Measurements from ENCODE around the gene KCP. TPM values are rescaled to one million over a fixed set of nuclear protein-coding genes. Genes with fewer than 3 reads are reported as not detected.

The KCP gene
- total RNA-seq, 2 experiments from 2014 or later = 0.11 TPM; not detected in 1

DNA sequence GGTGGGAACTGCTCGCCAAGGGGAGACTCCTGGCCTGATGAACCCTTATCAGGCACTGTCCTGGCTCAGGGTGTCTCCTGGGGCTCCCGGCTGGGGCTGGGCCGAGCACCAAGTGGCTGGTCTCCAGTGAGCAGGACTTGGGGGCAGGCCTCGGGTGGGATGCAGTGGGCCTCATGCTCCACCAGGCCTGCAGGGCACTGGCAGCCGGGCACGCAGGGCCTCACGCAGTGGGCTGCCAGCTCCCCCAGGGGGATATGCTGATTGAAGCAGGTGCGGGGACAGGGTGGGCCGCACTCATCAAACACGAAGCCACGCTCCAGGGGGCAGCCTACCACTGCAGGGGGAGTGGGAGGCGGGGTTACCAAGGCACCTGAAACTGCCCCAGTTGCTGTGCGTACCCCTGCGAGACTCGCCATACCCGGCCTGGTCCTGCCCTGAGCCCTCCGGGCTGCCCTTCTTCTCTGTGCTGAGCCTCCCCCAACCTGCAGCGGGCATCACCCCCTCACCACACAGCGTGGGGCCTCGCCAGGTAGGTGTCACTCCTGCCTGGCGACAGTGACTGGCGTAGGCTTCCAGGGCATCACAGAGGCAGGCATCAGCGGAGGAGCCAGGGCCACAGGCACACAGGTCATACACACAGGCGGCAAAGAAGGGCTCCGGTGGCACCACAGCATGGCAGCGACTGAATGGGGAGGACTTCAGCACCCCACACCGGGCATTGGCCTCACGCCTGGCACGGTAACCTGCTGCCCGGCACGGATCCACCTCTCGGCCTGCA is 33.3 kb downstream of the KCP start:
- ChIA-PET CTCF (no interaction called here), POLR2A (no interaction called here)
- no peaks in the 10 kb centered on the region for H3K36me3 ChIP-seq (ENCODE audit: insufficient read depth, low read length)
- Mint-ChIP-seq H3K4me1 (ENCODE audit: low read depth) (no peaks in the 10 kb centered on the region), H3K4me3 (no peak overlapping the region), H3K9me3 (no peaks in the 10 kb centered on the region), H3K27me3 (no peaks in the 10 kb centered on the region), H3K27ac (no peak overlapping the region), H3K36me3 (ENCODE audit: low read depth) (no peaks in the 10 kb centered on the region)
- H3K9me3 ChIP-seq (ENCODE audit: control insufficient read depth in 1 of 2, insufficient read depth in 1 of 2, low read length in 2 of 2) = no peaks in the 10 kb centered on the region
- no peak for ATAC-seq (ENCODE audit: poor library complexity)
- peaks cover 0 to 2% of the 10 kb centered on the region in 2 experiments for H3K27me3 ChIP-seq (ENCODE audit: control insufficient read depth in 1 of 2, insufficient read depth in 2 of 2, low read length in 2 of 2)
- intact Hi-C loops (cut with DNase I, micrococcal nuclease) = no loop called here
- no peak overlapping the region for H3K27ac ChIP-seq (ENCODE audit: low read depth in 1 of 2, low read length in 2 of 2)
- peaks cover 4% of the 10 kb centered on the region for H3K4me1 ChIP-seq (ENCODE audit: insufficient read depth, low read length)
- no peak overlapping the region for H3K4me3 ChIP-seq (ENCODE audit: low read length)
- no peak for DNase-seq
- TF ChIP-seq, protein P1, sequence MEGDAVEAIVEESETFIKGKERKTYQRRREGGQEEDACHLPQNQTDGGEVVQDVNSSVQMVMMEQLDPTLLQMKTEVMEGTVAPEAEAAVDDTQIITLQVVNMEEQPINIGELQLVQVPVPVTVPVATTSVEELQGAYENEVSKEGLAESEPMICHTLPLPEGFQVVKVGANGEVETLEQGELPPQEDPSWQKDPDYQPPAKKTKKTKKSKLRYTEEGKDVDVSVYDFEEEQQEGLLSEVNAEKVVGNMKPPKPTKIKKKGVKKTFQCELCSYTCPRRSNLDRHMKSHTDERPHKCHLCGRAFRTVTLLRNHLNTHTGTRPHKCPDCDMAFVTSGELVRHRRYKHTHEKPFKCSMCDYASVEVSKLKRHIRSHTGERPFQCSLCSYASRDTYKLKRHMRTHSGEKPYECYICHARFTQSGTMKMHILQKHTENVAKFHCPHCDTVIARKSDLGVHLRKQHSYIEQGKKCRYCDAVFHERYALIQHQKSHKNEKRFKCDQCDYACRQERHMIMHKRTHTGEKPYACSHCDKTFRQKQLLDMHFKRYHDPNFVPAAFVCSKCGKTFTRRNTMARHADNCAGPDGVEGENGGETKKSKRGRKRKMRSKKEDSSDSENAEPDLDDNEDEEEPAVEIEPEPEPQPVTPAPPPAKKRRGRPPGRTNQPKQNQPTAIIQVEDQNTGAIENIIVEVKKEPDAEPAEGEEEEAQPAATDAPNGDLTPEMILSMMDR (IDR thresholded peaks at IDR 0.05) = no peak

DNA sequence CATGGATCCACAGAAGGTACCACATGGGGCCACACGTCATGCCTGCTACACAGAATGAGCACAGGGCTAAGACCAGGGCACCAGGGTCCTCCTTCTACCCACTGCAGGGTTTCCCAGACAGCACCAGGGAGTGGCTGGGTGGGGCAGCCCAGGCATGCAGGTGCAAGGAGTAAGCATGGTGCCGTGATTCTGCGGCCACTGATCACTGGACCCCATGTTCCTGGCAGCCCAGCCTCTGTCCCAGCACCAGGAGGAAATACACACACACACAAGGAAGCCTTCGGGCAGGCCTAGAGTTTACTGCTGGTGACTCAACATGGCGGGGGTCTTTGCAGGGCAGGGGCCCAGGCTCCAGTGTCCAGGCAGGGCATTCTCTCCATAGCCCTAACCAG is 33.9 kb downstream of the KCP start:
- intact Hi-C loops (cut with DNase I, micrococcal nuclease) = no loop called here
- ChIA-PET CTCF (no interaction called here), POLR2A (no interaction called here)
- Mint-ChIP-seq H3K27ac (no peak overlapping the region), H3K9me3 (no peaks in the 10 kb centered on the region), H3K4me3 (no peak overlapping the region), H3K27me3 (no peaks in the 10 kb centered on the region), H3K4me1 (ENCODE audit: low read depth) (no peaks in the 10 kb centered on the region), H3K36me3 (ENCODE audit: low read depth) (no peaks in the 10 kb centered on the region)
- TF ChIP-seq, protein P1 (IDR thresholded peaks at IDR 0.05) = no peak
- H3K4me3 ChIP-seq (ENCODE audit: low read length) = no peak overlapping the region
- ATAC-seq (ENCODE audit: poor library complexity) (no peak), DNase-seq (no peak)
- H3K27ac ChIP-seq (ENCODE audit: low read depth in 1 of 2, low read length in 2 of 2) = no peak overlapping the region
- peaks cover 4% of the 10 kb centered on the region for H3K4me1 ChIP-seq (ENCODE audit: insufficient read depth, low read length)
- H3K27me3 ChIP-seq (ENCODE audit: control insufficient read depth in 1 of 2, insufficient read depth in 2 of 2, low read length in 2 of 2) = peaks cover 0 to 2% of the 10 kb centered on the region in 2 experiments
- no peaks in the 10 kb centered on the region for H3K36me3 ChIP-seq (ENCODE audit: insufficient read depth, low read length)
- H3K9me3 ChIP-seq (ENCODE audit: control insufficient read depth in 1 of 2, insufficient read depth in 1 of 2, low read length in 2 of 2) = no peaks in the 10 kb centered on the region

DNA sequence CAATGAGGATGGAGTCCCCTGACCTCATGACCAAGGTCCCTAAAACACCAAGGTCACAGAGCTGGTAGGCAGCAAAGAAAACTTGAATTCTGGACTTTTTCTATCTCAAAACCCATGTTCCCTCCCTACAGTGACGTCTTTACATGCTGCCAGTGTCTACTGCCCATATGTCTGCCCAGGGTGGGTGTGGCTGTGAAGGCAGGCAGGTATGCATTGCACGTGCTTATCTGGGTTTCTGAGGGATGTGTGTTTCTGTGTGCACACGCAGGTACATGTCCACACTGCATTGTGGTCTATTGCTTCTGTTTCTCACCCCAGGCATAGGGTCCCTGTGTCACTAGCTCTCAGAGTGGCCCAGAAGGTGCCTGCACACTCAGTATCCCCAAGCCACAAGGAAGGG is 34.4 kb downstream of the KCP start:
- H3K4me1 Mint-ChIP-seq (ENCODE audit: low read depth) = no peaks in the 10 kb centered on the region
- ATAC-seq (ENCODE audit: poor library complexity) (no peak), DNase-seq (no peak)
- ChIA-PET CTCF (no interaction called here), POLR2A (no interaction called here)
- no peak overlapping the region for H3K4me3 Mint-ChIP-seq
- no peaks in the 10 kb centered on the region for H3K9me3 ChIP-seq (ENCODE audit: control insufficient read depth in 1 of 2, insufficient read depth in 1 of 2, low read length in 2 of 2)
- no peak overlapping the region for H3K4me3 ChIP-seq (ENCODE audit: low read length)
- no peaks in the 10 kb centered on the region for H3K36me3 ChIP-seq (ENCODE audit: insufficient read depth, low read length)
- intact Hi-C loops (cut with DNase I, micrococcal nuclease) = no loop called here
- H3K27ac ChIP-seq (ENCODE audit: low read depth in 1 of 2, low read length in 2 of 2) = no peak overlapping the region
- H3K27me3 ChIP-seq (ENCODE audit: control insufficient read depth in 1 of 2, insufficient read depth in 2 of 2, low read length in 2 of 2) = peaks cover 0 to 2% of the 10 kb centered on the region in 2 experiments
- H3K27me3 Mint-ChIP-seq = no peaks in the 10 kb centered on the region
- no peaks in the 10 kb centered on the region for H3K36me3 Mint-ChIP-seq (ENCODE audit: low read depth)
- TF ChIP-seq, protein P1 (IDR thresholded peaks at IDR 0.05) = no peak
- no peaks in the 10 kb centered on the region for H3K9me3 Mint-ChIP-seq
- peaks cover 4% of the 10 kb centered on the region for H3K4me1 ChIP-seq (ENCODE audit: insufficient read depth, low read length)
- H3K27ac Mint-ChIP-seq = no peak overlapping the region

All from CD4-positive, alpha-beta T cell (primary cell).